Right atrium auricular region (tissue), 2 donors: Measurements from ENCODE around the gene MBNL2. TPM values are rescaled to one million over a fixed set of nuclear protein-coding genes. Genes with fewer than 3 reads are reported as not detected.

Experiments
- DNase-seq: peaks from one replicate; pipeline ENCODE4 v3.0.0-alpha.2; 2019; ENCODE audit warnings: low spot score
- H3K27ac ChIP-seq, 2 donors: fragments of 200-600 bp; sonication (generic); 1 replicate in 1 of 2; 2 replicates in 1 of 2; pipeline ENCODE4 v1.5.1; 2016 to 2019
- H3K27me3 ChIP-seq, 2 donors: fragments of 200-600 bp; sonication (generic); one replicate each; pipeline versions ENCODE4 v1.5.1 to v1.6.0; 2017 to 2019
- H3K36me3 ChIP-seq: fragments of 200-600 bp; sonication (generic); one replicate; pipeline ENCODE4 v1.5.1; 2016
- H3K4me1 ChIP-seq, 2 donors: fragments of 200-600 bp; sonication (generic); one replicate each; pipeline versions ENCODE4 v1.5.1 to v1.6.0; 2017 to 2019
- H3K4me3 ChIP-seq, 2 donors: fragments of 200-600 bp; sonication (generic); 1 replicate in 1 of 2; 2 replicates in 1 of 2; pipeline ENCODE4 v1.5.1; 2017 to 2019; ENCODE audit warnings: mild to moderate bottlenecking in 1 of 2, moderate library complexity in 1 of 2
- H3K9me3 ChIP-seq, 2 donors: fragments of 200-600 bp; sonication (generic); one replicate each; pipeline ENCODE4 v1.5.1; 2019
- total RNA-seq, 2 donors: library from RNA; depleted of rRNA; stranded (reverse); fragments of >200 nt; gene quantifications; one replicate each; pipeline ENCODE4 v1.1.0, GENCODE V29; 2016
- TF ChIP-seq, protein P1 (sequence below), 2 donors: fragments of 200-600 bp; sonication (generic); IDR thresholded peaks; one replicate each; pipeline ENCODE4 v1.5.1; 2019; ENCODE audit warnings: antibody characterized with exemption in 2 of 2

MBNL2 gene
- total RNA-seq, 2 donors from 2014 or later: 62.0 to 81.6 TPM

DNA sequence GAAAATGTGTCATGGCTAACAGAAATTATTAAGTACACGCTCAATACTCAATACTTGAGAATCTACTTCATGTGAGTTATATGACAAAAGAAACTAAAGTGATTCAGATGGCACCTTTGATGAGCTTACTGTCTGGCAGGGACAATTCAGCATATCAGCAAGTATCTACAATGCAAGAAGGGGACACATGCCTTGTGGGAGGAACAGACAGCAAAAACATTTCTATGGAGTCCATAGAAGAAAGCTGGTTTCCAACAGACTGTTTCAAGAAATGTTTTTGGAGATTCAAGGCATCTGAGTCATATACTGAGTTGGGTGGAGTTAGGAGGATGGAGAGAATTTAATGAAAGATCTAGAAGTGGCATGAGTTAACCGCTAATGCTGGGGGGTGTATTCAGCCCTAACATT, 54.7 kb downstream of the MBNL2 start:
- H3K4me3 ChIP-seq: no peak overlapping the region
- H3K9me3 ChIP-seq: no peaks in the 10 kb centered on the region
- TF ChIP-seq, protein P1, sequence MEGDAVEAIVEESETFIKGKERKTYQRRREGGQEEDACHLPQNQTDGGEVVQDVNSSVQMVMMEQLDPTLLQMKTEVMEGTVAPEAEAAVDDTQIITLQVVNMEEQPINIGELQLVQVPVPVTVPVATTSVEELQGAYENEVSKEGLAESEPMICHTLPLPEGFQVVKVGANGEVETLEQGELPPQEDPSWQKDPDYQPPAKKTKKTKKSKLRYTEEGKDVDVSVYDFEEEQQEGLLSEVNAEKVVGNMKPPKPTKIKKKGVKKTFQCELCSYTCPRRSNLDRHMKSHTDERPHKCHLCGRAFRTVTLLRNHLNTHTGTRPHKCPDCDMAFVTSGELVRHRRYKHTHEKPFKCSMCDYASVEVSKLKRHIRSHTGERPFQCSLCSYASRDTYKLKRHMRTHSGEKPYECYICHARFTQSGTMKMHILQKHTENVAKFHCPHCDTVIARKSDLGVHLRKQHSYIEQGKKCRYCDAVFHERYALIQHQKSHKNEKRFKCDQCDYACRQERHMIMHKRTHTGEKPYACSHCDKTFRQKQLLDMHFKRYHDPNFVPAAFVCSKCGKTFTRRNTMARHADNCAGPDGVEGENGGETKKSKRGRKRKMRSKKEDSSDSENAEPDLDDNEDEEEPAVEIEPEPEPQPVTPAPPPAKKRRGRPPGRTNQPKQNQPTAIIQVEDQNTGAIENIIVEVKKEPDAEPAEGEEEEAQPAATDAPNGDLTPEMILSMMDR (IDR thresholded peaks at IDR 0.05): no peak
- no peaks in the 10 kb centered on the region for H3K27me3 ChIP-seq
- peaks cover 0 to 85% of the 10 kb centered on the region in 2 donors for H3K4me1 ChIP-seq
- H3K36me3 ChIP-seq: peaks cover 7% of the 10 kb centered on the region
- H3K27ac ChIP-seq: peak overlapping the region in 1 of 2 donors; percentile 20
- no peak for DNase-seq

DNA sequence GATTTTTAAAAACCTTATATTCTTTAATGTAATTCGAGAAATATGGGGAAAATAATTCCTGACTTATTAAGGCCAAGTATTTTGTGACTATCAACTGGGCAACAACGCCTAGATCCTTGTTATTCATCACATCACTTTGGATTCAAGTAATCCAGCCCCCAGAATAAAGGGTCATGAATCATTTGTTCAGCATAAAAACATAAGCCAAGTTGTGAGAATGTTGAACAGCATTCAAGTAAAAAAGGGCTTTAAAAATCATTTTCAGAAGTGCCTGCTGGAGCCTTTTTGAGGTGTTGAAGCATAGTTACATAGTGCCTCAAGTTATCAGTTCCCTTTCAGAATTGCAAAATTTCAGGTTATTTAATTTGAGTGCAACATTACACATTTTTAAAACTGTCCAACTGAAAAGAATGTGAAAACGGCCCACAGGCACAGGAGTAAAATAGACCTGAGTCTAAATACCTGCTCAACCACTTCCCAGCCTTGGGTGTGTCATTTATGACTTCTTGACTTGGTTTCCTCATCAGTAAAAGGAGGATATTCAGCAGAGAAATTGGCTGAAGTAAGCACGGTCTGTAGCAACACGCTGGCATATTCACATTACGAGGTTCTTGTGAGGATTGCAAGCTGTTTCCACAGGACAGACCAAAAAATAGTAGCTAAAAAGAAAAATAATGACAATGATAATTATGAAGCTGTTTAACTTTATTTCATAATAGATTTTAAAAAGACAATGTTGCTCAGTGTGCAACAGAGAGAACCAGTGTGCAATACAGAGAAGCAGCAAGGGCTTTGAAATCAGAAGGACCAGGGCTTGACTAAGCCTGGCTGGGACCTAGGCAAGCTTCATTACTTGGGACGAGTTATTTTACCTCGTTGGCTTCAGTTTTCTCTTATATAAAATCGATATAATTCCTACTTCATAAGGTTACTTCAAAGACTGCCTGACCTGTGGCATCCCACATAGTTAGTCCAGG, 56.6 kb downstream of the MBNL2 start:
- Histone ChIP-seq H3K4me3 (no peak overlapping the region), H3K4me1 (peaks cover 0 to 73% of the 10 kb centered on the region in 2 donors), H3K36me3 (peaks cover 7% of the 10 kb centered on the region), H3K27me3 (no peaks in the 10 kb centered on the region), H3K9me3 (no peaks in the 10 kb centered on the region), H3K27ac (peak overlapping the region; percentile 20 to 24)
- no peak for DNase-seq
- TF ChIP-seq, protein P1 (IDR thresholded peaks at IDR 0.05): no peak

DNA sequence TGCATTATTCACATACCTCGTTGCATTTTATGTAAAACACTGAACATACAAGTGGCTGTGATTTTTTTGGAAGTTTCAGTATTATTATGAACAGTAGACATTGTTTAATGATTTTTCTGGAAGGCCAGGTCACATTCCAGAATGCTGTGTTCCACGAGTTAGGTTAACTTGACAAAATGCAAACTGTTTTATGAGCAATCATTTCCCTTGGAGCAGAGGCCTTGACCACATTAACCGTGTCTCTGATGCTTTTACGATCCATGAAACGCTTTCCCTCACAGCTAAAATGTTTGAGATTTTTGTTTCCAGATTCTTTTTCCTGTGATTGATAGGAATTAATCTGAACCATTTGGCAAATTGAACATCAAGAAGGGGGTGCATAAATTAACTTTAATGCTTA, 57.8 kb downstream of the MBNL2 start:
- Histone ChIP-seq H3K27ac (peak overlapping the region in 1 of 2 donors; percentile 30), H3K27me3 (no peaks in the 10 kb centered on the region), H3K9me3 (no peaks in the 10 kb centered on the region), H3K36me3 (peaks cover 7% of the 10 kb centered on the region), H3K4me1 (peaks cover 0 to 61% of the 10 kb centered on the region in 2 donors), H3K4me3 (no peak overlapping the region)
- TF ChIP-seq, protein P1 (IDR thresholded peaks at IDR 0.05): no peak
- no peak for DNase-seq

DNA sequence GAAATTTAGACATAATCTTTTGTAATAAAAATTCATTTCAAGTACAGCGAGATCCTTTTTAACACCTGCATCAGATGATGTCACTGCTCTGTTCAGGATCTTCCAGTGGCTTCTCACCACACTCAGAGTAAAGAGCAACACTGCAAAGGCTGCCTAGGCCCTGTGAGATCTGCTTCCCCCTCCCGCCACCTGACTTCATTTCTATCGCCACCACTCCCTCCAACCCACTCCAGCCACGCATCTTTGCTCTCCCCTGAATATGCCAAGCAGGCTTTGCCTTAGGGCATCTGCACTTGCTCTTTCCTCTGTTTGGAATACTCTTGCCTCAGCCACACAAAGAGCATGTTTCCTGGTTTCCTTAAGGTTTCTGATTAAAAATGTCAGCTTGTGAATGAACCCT, 58.3 kb downstream of the MBNL2 start:
- no peak overlapping the region for H3K4me3 ChIP-seq

DNA sequence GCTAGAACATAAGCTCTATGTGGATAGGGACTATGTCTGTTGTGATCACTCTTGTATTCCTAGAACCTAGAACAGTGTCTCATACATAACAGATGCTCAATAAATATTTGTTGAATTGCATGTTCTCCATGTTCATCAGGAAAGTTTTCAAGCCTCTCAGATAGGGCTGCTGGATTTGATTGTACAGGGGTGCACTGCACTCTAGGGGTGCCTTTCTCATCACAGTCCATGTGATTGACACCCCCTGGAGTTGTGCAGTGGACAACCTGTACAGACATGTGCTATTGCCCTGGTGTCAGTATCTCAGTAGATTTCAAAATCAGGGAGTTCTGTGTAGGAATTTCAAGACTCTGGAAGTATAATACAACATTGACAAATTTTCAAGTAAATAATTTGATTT, 58.9 kb downstream of the MBNL2 start:
- Histone ChIP-seq H3K4me3 (no peak overlapping the region), H3K27ac (no peak overlapping the region), H3K4me1 (peaks cover 0 to 55% of the 10 kb centered on the region in 2 donors), H3K27me3 (no peaks in the 10 kb centered on the region), H3K9me3 (no peaks in the 10 kb centered on the region), H3K36me3 (peaks cover 4% of the 10 kb centered on the region)
- TF ChIP-seq, protein P1 (IDR thresholded peaks at IDR 0.05): no peak
- DNase-seq: no peak

More for the DNA sequence above, 58.3 kb downstream of the MBNL2 start:
- H3K27ac ChIP-seq: no peak overlapping the region
- peaks cover 7% of the 10 kb centered on the region for H3K36me3 ChIP-seq
- TF ChIP-seq, protein P1 (IDR thresholded peaks at IDR 0.05): no peak
- no peak for DNase-seq
- peaks cover 0 to 60% of the 10 kb centered on the region in 2 donors for H3K4me1 ChIP-seq
- no peaks in the 10 kb centered on the region for H3K9me3 ChIP-seq
- no peaks in the 10 kb centered on the region for H3K27me3 ChIP-seq
